HL-60 (cell line): Measurements from ENCODE around the gene CDR2L.

Source experiments
- DNase-seq, 2 experiments: peaks; one replicate each; pipeline ENCODE4 v3.0.0-alpha.2; 2010 to 2020; ENCODE audit warnings: low read depth in 1 of 2, low spot score in 1 of 2
- H3K27ac ChIP-seq: fragments of 250-450 bp; sonication (Bioruptor Pico); replicated peaks from 2 replicates; pipeline ENCODE4 v1.5.1; 2020; ENCODE audit warnings: mild to moderate bottlenecking, moderate library complexity
- H3K27me3 ChIP-seq: fragments of 250-450 bp; sonication (Bioruptor Pico); 2 replicates; pipeline ENCODE4 v1.5.1; 2021; ENCODE audit warnings: mild to moderate bottlenecking, moderate library complexity; ENCODE audit not compliant: insufficient read depth, poor library complexity, severe bottlenecking
- H3K4me3 ChIP-seq: replicated peaks from 2 replicates; pipeline ENCODE4 v1.5.1; 2011; ENCODE audit warnings: mild to moderate bottlenecking, control low read depth, low read length; ENCODE audit not compliant: insufficient read depth
- CTCF ChIP-seq: IDR thresholded peaks from one replicate; pipeline ENCODE4 v1.5.1; 2011; ENCODE audit warnings: low read length, control low read depth, inconsistent platforms; ENCODE audit not compliant: insufficient read depth
- GABPA ChIP-seq: IDR thresholded peaks from 2 replicates; pipeline ENCODE4 v1.6.1; 2012; ENCODE audit warnings: low read depth
- POLR2AphosphoS5 ChIP-seq: IDR thresholded peaks from 2 replicates; pipeline ENCODE4 v1.6.1; 2012; ENCODE audit warnings: low read depth
- REST ChIP-seq: IDR thresholded peaks from 2 replicates; pipeline ENCODE4 v1.6.1; 2012; ENCODE audit warnings: low read depth; ENCODE audit not compliant: insufficient replicate concordance
- SPI1 ChIP-seq: IDR thresholded peaks from 2 replicates; pipeline ENCODE4 v1.6.1; 2012; ENCODE audit warnings: low read depth, mild to moderate bottlenecking, borderline replicate concordance

Gene CDR2L

GRCh38 chr17:74947041-74947754 is 40.2 kb upstream of the CDR2L start:
- no peak for TF ChIP-seq GABPA
- no peak for TF ChIP-seq POLR2AphosphoS5
- TF ChIP-seq REST: no peak
- no peak for TF ChIP-seq CTCF
- TF ChIP-seq SPI1: no peak
- no peak overlapping the region for H3K27ac ChIP-seq
- no peaks in the 10 kb centered on the region for H3K27me3 ChIP-seq
- H3K4me3 ChIP-seq: no peak overlapping the region
- no peak for DNase-seq

- TF ChIP-seq REST (no peak), GABPA (no peak), SPI1 (no peak), POLR2AphosphoS5 (no peak), CTCF (no peak)
- DNase-seq: no peak
Measured at GRCh38 chr17:74949455-74950115, 37.8 kb upstream of the CDR2L start.

GRCh38 chr17:74950207-74950606 is 37.2 kb upstream of the CDR2L start:
- H3K27me3 ChIP-seq: no peaks in the 10 kb centered on the region
- DNase-seq: no peak
- TF ChIP-seq GABPA (no peak), REST (no peak), CTCF (no peak), SPI1 (no peak), POLR2AphosphoS5 (no peak)

More at GRCh38 chr17:74949455-74950115, 37.8 kb upstream of the CDR2L start:
- Histone ChIP-seq H3K27ac (no peak overlapping the region), H3K27me3 (no peaks in the 10 kb centered on the region), H3K4me3 (no peak overlapping the region)

More at GRCh38 chr17:74950207-74950606, 37.2 kb upstream of the CDR2L start:
- H3K4me3 ChIP-seq: no peak overlapping the region
- H3K27ac ChIP-seq: no peak overlapping the region
